Activated naive CD4-positive, alpha-beta T cell treated with anti-CD3 and anti-CD28 coated beads, Interleukin-2, amount 50 U/mL, for 16 hours (primary cell): ENCODE results near the gene LURAP1L.

Experiments used
- DNase-seq: peaks from one replicate; pipeline ENCODE4 v3.0.0-alpha.2; 2020

LURAP1L gene

DNA sequence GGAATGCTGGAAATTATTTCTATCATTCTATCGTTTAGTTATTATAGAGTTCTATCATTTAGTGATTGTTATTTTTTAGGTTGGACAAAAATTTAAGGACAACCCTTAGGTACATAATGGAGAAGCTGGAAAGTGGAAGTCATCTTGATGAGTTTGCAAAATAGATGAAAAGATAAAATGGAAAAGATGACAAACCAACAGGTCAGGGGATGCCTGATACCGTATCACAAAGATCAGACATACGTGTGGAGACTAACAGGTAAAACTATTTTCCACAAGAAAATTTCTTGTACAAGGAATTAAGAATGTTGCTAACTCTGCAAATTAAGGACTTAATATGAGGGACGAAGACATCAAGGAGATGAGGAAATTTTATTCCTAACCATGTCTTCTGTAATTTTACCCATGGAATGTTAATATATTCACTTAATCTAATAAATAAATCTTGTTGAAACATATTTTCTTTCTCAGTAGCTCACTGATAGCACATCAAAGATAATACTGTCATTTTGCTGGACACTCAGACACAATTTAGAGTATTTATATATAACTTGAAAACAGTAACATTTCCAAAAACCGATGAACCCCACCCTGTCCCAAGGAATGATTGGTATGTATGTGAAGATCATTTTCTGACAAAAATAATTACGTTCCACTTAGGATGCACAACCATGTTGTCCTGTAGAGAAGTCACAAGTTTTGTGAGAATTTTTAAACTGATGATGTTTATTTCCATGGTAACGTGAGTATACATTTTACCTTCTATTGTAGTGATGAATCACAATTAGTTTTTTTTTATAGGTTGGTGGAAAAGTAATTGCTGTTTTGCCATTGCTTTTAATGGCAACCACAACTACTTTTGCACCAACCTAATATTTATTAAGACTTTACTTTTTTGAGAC, 2.6 kb downstream of the LURAP1L start:
- no peak for DNase-seq

DNA sequence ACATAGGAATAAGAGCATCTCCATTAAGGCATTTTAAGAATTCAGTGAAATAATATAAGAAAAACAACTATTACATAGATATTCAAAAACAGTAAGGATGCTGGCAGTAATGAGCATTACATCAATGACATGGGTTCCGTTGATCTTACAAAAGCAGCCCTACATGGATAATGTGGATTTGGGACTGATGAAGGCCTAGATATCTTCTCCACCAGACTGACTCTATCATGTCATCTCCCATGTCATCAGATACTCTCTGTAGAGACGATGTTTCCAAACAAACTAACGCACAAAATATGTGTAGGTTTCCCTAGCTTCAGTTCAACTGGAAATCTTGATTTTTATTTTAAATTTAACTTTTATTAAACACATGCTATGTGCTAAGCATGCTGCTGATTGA, 3.6 kb downstream of the LURAP1L start:
- DNase-seq: no peak

GRCh38 chr9:12781226-12781733, 6.5 kb downstream of the LURAP1L start:
- DNase-seq: no peak

- DNase-seq: no peak
Observed at GRCh38 chr9:12783767-12784460, 9.1 kb downstream of the LURAP1L start.

DNA sequence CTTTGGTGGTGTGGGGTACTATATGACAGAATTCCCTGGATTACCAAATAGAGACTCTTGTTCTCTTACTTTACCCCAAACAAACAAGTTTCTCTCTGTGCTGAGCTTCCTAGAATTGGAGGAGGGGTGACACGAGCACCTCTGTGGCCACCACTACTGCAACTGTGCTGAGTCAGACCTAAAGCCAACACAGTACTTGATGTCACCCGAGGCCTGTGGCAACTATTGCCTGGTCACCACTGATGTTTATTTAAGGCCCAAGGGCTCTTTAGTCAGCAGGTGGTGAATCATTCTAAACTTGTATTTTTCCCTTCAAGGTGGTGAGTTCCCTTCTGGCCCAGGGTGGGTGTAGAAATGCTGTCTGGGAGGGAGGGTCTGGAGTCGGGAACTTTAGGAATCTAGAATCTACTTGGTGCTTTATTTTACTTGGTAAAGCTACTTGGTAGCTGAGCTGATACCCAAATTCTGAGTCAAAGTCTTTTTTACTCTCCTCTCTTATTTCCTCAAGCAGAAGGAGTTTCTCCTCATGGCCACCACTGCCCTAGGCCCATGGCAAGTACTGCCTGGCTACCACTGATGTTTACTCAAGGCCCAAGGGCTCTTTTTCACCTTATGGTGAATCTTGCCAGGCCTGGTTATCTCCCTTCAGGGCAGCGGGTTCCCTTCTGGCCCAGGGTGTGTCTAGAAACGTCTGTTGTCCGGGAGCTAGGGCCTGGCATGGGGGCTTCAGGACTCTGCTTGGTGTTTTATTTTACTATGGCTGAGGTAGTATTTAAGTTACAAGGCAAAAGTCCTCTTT, 9.8 kb downstream of the LURAP1L start:
- DNase-seq: no peak

DNA sequence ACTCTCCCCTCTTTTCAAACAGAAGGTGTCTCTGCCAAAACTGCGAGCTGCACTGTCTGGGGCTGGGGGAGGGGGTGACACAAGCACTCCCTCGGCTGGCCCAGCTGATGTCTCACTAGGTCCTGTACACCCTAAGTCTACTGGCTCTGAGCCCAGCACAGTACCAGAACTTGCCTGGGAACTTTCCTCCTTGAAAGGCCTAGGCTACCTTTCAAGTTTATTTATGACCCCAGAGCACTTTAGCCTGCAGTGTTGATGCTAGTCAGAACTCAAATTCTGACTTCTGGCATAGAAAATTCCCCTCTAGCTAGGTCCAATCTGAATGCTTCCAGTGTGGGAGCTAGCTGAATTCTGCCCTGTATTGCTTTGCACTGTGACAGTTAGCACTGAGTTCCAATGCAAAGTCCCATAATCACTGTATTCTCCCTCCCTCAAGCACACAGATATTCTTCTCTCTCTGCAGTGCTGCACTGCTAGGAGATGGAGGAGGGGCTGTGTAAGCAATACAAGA, 10.5 kb downstream of the LURAP1L start:
- DNase-seq: no peak

DNA sequence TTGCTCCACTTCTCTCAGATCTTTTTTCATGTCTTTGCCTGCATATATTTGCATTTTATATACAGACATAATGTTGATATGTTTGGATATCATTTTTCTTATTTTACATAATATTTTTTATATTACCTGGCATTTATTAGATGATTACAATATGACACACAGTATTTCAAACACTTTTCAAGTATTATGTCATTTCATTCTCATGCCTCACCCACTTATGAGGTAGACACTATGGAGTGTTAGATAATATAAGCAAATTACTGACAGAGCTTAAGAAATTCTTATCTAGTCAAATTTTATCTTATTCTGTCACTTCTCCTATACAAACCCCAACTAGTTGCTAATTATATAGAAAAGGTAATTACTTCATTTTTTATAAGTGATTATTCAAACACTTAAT, 11.1 kb downstream of the LURAP1L start:
- no peak for DNase-seq

GRCh38 chr9:12790001-12790400, 15.2 kb downstream of the LURAP1L start:
- DNase-seq: no peak

DNA sequence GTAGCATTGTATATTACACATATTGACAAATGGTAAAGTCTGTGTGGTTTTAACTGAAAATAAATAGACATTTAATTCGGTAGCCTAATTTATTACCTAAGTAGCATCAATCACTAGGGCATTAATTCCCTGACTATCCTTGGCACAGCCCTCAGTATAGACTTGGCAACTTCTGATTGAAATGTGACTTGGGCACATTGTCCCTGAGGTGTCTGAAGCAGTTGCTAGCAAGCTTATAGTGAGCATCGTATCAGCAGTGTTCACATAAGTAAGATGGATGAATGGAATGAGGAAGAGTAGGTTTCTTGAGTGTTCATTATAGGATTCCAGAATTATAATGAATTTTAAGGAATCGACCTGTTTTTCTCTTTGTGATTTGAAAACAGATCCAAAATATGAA, 16.1 kb downstream of the LURAP1L start:
- no peak for DNase-seq

DNA sequence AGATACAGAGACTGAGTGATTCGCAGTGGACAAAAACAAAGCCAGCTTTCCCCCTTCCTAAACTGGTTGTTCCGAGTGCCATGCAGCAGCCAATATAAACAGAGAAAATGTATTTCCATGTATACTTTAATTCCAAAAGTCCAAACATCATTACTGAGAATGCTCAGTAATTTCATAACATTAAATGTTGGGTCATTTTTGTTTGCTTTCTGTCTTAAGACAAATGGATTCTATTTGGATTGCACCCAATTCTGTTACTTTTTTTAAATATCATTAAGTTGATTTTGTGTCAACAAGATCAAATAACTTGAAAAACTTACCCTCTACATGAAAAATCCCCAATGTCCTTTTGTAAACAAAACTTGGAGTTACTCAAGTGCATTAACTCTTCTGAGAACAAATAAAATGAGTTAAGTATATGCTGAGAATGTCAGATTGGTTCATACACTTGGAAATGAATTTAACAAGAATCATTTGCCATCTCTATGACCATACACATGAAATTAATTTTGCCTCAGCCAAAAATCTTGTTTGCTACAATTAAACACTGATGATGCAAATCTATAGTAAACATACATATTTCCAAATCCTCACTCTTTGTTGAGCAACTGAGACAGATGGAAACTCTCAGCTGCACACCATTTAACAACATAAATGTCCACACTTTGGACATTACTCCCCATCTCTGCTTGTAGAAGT, 19.4 kb downstream of the LURAP1L start:
- no peak for DNase-seq

GRCh38 chr9:12796601-12797000, 21.8 kb downstream of the LURAP1L start:
- no peak for DNase-seq

GRCh38 chr9:12797037-12797436, 22.2 kb downstream of the LURAP1L start:
- no peak for DNase-seq

GRCh38 chr9:12798066-12798770, 23.4 kb downstream of the LURAP1L start:
- no peak for DNase-seq

DNA sequence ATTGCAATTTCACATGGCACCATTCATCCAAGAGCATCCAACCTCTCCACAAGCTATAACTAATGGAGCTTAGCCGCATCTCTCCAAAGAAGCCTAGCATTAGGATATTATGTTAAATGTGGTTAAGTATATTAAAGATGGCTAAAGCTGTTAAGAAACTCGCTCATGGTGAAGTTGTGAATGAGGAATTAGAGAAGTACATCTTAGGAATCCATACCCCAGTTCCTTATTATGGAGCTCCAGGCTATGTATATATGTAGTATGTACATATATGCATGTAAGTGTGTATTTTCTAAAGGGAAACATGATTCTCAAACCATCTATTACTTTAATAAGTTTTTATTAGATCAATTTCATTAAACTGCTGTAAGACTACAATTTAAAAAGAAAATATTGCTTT, 26.4 kb downstream of the LURAP1L start:
- no peak for DNase-seq

GRCh38 chr9:12801663-12802062, 26.8 kb downstream of the LURAP1L start:
- DNase-seq: no peak

GRCh38 chr9:12802093-12802492, 27.3 kb downstream of the LURAP1L start:
- no peak for DNase-seq

GRCh38 chr9:12808569-12808968, 33.7 kb downstream of the LURAP1L start:
- DNase-seq: no peak

DNA sequence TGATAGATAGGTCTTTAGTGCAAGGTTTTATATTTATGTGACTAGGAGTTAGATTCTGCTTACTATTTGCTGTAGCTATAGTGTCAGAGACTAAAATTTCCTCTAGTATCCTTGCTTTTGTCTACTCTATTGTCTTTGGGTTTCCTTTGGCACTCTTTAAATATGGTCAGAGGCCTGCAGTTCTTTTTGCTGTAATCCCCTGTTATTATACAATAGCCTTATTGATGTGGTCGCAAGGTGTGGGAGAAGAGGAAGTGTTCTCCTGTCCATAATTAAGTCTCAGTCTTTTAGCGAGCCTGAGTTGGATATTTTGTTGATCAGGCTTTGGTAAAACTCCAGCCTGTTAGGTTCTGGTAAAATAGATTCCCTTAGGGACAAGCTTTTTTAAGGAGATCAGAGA, 34.9 kb downstream of the LURAP1L start:
- no peak for DNase-seq

GRCh38 chr9:12811935-12812334, 37.1 kb downstream of the LURAP1L start:
- DNase-seq: no peak

DNA sequence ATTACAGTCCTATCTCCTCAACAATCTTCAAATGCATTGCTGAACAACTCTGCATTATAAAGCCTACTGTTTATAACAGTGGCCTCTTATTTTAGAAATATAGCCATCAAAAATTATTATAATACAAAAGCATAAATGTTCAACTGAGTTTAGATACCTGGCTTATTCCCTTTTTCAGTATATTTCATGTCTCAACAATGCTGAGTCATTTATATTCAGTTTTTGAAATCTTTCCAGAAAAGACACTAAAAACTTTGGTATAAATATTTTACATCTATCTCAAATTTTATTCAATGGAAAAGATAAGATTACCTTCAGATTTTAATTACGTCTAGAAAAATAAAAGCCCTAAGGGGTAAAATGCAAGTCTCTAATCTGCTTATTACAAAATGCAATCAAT, 37.9 kb downstream of the LURAP1L start:
- no peak for DNase-seq

- no peak for DNase-seq
Observed at GRCh38 chr9:12813533-12813932, 38.7 kb downstream of the LURAP1L start.
